Embryonic facial prominence (tissue), 1 donor: ENCODE data around the gene WASF3.
"Not testable (repeated sequence)": the region's sequence is repeated elsewhere in the genome, so short reads cannot be mapped to it uniquely, and the experiment has no call there.

Experiments
- DNase-seq: peaks from one replicate; pipeline ENCODE4 v3.0.0-alpha.2; 2016; ENCODE audit errors: extremely low spot score

The WASF3 gene

DNA sequence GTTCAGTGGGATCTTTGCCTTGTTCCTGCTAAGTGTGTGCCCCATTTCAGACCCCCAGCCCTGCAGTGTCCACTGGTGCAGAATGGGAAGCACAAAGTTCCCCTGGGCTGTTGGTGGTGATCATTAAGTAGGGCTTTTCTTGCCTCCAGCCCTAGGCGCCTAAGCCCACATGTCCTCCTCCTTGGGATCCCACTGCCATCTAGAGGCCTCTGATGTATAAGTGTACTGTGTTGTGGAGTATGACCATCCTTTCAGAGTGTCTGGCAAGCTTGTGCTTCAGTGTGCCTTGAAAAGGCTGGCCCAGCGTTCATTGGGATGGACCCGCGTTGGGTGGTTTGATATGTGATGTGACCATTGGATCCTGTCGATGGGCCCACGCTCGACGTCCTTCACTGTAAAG lies 71.2 kb downstream of the WASF3 start:
- no peak for DNase-seq

DNA sequence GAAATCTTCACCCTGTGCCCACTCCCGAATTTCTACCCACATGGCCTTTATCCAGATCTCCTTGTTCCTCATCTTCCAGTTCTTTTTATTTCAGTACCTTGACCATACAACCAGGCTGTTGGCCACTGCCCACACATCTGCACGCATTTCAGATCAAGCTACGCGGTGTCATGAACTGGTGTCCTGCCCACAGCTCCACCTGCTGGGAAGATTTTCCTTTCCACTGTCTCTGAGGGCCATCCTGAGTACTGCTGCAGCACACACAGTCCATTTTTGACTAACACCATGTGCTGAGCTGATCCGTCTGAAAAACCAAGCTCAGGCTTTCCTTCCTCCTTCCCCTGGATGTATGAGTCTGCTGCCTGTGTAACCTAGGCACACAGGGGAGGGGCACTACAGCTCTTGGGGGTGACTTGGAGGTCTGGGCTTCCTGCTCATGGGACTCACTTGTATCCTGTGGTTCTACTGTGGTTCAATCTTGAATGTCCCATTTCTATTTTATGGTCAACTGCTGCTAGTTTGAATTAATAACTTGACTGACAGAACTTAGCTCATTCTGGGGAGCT lies 71.9 kb downstream of the WASF3 start:
- no peak for DNase-seq

DNA sequence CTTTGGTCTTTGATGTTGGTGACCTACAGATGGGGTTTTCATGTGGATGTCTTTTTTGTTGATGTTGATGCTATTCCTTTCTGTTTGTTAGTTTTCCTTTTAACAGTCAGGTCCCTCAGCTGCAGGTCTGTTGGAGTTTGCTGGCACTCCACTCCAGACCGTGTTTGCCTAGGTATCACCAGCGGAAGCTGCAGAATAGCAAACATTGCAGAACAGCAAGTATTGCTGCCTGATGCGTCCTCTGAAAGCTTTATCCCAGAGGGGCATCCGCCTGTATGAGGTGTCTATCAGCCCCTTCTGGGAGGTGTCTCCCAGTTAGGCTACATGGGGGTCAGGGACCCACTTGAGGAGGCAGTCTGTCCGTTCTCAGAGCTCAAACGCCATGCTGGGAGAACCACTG lies 78.2 kb downstream of the WASF3 start:
- DNase-seq: not testable (repeated sequence)

DNA sequence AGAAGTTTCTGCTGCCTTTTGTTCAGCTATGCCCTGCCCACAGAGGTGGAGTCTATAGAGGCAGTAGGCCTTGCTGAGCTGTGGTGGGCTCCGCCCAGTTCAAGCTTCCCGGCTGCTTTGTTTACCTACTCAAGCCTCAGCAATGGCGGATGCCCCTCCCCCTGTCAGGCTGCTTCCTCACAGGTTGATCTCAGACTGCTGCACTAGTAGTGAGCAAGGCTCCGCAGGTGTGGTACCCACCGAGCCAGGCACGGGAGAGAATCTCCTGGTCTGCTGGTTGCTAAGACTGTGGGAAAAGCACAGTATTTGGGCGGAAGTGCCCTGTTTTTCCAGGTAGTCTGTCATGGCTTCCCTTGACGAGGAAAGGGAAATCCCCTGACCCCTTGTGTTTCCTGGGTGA lies 78.6 kb downstream of the WASF3 start:
- DNase-seq: not testable (repeated sequence)

DNA sequence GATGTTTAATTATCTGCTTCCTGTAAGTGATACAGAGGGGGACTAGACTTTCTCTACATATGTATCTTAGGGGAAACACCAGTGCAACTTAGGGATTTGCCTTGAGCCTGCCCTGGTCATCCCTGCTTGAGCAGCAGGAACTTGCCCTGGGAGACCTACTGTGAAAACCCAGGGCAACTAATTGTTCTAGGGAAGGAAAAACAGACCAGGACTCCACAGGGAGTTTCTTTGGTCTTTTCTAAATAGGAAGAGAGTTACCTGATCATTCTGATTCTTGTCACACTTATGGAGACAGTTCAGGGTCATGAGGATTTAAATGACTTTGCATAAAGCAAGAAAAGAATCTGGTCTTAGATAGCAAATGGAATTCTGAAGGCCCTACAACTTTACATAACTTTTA lies 89.1 kb downstream of the WASF3 start:
- no peak for DNase-seq

DNA sequence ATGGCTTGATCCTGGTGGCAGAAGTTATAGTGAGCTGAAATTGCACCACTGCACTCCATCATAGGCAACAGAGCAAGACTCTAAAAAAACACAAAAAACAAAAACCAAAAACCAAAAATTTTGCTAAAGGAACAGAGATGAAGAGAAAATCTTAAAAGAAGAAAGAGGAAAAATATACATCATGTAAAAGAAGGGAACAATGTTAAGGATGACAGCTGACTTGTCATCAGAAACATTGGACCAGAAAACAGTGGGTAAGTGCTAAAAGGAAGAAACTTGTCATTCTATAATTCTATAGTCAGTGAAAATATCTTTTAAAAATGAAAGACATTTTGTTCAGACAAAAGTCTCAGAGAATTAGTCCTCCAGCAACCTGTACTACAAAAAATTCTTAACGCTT lies 93.8 kb downstream of the WASF3 start:
- no peak for DNase-seq

DNA sequence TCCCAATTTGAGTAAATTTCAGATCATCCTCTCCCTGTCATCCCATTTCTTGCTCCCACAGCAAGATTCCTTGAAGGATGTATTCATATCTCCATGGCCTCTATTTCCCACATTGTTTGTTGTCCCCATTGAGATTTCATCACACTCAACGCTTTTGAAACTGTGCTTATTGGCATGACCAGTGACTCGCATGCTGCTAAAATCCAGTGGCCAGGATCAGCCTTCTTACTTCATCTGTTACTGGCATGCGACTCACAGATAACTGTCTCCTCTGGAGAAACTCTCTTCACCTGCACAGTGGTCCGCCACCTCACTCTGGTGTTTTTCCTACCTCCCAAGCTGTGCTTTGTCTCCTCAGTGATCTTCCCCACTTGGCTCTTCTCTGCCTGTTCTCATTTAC lies 95.8 kb downstream of the WASF3 start:
- no peak for DNase-seq

DNA sequence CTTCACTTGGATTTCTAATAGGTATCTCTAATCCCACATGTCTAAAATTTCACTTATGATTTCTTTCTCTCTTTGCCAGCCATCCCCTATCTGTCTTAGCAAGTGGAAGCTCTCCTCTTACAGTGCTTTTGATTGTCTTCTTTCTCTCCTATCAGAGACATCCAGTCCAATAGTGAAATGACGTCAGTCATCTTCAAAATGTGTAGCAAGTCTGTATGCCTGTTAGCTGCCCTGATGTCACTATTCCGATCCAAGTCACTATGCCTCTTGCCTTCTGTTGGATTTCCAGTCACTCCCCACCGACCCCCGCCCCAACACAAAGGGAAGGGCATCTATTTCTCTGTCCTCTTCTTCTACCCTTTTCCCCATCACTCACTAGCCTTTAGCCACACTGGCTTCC lies 96.4 kb downstream of the WASF3 start:
- DNase-seq: no peak

DNA sequence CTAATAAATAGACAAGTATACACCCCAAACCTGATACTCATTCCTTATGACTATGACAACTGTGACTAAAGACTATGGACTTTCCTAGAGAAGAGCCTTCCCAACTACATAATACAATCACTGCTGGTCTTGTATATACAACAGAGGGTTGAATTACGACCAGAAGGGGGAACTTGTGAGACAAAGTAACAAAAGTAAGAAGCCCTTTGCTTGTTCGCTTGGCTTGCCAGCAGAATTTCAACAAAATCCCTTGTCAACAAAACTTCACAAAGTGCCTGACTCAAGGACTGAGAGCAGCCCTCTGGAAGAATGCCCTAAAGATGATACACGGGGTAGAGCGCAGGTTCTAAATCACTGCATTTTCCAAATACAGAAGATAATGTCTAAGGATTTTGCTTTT lies 99.4 kb downstream of the WASF3 start:
- no peak for DNase-seq

DNA sequence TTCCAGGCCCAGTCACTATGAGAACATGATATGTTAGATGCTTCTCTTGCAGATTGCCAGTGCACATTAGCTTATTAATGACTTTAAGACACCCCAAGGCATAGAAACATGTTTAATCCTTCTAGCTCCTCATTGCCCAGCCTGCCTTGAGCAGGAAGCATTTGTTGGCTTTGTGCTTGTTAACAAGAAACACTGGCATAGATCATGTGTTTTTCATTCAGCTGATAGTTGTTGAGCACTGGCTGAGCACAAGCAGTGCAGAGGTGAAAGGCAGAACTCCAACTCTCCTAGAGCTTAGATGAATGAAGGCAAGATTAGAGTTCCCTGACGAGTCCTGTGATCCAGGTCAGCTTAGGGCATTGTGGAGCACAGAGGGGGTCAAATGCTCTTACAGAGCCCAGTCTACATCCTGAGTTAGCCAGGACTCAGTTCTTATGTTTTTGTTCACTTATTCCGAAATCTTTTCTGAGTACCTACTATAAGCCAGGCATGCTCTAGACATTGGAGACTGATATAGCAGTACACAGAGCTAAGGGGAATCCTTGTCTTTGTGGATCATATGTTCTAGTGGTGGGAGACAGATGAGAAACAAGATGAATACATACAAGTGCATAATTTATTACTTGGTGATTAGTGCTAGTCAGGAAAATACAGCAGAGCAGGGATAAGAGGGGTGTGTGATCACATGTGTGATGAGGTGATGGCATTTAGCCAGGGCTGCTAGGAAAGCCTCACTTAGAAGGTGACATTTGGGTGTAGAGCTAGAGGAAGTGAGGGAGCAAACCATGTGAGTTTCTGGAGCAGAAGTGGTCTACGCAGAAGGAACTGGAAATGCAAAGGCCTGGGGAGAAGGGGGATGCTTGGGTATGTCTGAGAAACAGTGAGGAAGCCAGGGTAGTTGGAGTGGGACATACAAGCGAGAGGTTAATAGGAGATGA lies 101.2 kb downstream of the WASF3 start:
- DNase-seq: no peak

DNA sequence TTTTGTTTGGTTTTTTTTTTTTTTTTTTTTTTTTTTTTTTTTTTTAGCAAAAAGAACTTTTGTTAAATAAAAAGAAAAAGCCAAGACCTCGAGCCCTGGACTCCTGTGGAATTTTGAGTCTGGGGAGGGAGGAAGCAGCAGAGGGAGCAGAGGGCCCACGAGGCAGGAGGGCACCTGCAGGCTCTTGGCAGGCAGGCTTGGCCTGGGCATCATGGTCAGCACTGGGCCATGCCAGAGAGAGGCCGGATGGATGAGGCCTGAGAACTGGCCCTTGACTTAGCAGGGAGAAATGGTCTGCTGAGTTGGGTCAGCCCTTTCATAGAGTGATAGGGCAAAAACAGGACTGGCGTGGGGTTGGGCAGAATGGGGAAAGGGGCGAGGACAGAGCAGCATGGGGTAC lies 102.7 kb downstream of the WASF3 start:
- no peak for DNase-seq

DNA sequence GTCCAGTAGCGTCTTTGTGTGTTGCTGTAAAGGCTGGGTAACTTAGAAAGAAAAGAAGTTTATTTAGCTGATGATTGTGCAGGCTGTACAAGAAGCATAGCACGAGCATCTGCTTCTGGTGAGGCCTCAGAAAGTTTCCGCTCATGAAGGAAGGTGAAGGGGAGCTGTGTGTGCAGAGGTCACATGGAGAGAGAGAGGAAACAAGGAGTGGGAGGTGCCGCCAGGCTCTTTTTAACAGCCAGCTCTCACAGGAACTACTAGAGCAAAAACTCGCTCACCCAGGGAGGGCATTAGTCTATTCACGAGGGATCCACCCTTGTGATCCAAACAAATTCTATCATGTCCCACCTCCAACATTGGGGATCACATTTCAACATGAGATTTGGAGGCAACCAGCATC lies 103.3 kb downstream of the WASF3 start:
- no peak for DNase-seq

DNA sequence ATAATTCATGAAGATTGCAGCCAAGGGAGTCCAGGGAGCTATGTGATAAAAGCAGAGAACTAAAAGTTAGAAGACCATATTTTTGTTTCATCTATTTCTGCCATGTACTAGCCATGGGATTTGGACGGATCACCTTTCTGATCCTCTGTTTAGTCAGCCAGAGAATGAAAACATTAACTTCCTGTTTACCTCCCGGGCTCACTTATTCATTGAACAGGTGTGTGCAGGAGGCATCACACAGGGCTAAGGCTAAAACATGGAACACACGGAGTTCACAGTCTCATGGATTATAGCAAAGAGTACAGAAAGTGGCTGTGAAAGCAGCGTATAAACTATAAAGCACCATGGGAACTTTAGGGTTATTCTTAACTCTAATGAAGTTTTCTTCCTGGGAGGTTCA lies 106.3 kb downstream of the WASF3 start:
- no peak for DNase-seq

DNA sequence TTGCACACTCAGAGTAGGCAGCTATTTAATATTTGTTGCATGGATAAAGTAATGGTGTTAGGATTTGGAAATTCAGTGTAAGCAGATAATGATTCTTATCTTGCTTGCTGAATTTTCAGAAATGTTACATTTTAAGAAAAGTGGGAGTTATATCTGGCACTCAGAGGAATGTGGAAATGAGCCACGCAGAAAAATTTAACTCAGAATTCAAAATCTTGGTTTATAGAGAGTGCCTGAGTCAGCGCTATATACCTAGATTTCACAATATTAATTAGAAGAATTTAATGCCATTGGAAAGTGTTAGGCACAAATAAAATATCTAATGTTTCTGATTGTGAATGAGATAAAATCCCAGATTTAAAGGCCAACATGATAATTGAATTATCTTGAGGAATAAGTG lies 106.8 kb downstream of the WASF3 start:
- DNase-seq: no peak

DNA sequence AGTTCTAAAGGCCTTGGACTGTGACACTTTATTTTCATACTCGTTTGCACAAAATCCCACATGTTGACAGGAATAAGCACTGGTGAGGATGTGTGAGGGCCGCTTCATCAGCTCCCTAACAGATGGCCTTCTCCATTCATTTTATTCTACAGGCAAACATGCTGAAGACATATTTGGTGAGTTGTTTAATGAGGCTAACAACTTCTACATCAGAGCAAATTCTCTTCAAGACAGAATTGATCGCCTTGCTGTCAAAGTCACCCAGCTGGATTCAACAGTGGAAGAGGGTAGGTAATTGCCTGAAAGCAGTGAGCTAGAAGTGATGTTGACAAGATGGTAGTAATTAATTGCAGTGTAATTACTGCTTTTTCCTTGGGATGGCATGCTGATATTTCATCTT lies 107.4 kb downstream of the WASF3 start:
- DNase-seq: no peak

DNA sequence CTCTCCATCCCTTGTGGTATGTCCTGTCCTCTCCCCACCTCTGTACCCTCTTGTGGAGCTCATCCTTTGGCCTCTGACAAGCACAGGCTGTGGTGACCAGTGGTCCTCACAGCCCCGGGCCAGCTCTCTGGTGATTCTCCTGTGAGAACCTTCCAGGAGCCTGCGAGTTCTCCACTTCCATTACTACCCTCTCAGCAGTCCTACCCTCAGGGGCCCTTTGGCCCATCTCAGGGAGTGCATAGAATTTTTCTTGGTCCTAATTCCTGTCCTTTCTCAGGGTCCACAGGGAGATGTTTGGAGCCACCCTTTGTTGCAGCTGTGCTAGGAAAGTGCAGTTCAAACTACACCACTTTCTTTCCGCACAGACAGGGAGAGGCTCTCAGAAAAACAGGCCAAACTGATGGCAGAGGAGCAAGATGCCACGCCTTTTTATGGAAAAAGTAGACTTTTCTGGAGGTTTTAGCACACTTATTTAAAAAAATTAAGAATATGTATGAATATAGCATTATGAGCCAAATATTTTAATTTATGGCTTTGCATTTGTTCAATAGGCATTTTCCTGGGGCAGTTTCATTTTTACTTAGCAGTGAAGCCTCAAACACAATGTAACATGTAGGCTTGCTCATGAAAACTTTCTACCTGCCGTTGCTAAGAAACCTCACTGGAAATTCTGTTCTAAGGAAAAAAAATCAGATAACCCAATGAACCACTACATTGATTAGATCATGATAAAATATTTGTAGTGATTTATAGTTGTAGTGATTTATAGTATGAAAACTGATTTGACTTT lies 111.1 kb downstream of the WASF3 start:
- no peak for DNase-seq

DNA sequence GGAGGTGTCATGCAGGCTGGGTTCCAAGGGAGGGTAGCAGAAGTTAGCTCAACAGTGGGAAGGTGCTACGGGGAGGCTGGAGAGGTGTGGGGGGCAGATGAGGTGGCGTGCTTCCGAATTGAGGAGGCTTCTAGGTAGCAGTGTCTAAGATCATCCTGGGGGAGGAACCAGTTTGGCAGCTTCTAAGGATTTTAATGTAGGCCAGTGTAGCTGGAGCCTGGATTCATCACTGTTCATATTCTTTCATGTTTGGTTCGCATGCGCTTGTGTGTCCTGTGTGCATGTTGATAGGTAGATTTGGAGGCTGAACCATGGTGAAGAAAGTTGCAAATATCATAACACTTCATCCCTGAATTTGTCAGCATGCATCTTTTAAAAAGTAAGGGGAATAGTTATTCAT lies 116.4 kb downstream of the WASF3 start:
- DNase-seq: no peak

DNA sequence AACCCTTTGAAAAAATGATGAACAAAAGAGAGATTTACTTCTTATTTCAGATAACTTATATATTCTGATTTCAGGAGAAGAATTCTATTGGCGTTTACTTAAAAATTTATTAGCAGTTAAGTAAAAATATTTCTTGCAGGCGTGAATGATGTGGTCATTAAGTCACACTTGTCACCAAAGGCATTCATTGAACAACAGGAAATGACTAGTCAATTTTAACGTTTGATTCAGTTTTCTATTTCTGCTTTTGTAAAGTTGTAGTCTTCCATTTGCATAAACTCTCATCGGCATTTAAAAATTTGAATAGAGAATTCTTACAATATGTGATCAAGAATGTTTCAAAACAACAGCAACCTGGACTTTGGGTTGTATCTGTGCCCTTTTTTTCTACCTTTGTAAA lies 119.7 kb downstream of the WASF3 start:
- no peak for DNase-seq

DNA sequence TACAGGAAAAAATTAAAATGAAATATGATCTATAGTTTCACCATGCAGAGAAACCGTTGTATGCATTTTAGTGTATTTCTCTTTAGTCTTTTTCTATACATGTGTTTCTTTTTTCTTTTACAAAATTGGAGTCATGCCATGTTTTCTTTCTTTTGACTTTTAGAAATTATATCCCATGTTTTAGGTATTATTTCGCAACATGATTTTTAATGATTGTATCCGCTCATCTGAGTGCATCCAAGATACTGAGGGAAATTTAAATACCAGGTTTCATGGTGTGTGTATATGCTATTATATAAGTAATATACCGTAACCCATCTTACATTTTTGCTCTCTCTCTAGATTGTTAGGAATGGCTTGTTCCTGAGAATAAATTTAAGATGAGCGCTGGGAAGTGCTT lies 120.8 kb downstream of the WASF3 start:
- DNase-seq: no peak

DNA sequence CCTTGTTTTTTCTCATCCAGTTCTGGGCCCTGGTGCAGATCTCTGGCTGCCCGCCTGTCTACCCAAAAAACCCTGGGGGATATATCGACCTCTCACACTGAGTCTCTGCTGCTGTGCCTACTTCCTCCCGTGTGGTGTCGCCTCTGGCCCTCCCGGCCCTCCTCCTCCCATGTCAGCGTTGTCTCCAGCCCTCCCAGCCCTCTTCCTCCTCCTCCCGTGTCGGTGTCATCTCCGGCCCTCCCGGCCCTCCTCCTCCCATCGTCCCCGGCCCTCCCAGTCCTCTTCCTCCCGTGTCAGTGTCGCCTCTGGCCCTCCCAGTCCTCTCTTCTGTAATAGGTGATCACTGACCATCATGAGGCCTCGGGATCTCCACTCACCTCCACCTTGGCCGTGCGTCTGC lies 121.3 kb downstream of the WASF3 start:
- no peak for DNase-seq

DNA sequence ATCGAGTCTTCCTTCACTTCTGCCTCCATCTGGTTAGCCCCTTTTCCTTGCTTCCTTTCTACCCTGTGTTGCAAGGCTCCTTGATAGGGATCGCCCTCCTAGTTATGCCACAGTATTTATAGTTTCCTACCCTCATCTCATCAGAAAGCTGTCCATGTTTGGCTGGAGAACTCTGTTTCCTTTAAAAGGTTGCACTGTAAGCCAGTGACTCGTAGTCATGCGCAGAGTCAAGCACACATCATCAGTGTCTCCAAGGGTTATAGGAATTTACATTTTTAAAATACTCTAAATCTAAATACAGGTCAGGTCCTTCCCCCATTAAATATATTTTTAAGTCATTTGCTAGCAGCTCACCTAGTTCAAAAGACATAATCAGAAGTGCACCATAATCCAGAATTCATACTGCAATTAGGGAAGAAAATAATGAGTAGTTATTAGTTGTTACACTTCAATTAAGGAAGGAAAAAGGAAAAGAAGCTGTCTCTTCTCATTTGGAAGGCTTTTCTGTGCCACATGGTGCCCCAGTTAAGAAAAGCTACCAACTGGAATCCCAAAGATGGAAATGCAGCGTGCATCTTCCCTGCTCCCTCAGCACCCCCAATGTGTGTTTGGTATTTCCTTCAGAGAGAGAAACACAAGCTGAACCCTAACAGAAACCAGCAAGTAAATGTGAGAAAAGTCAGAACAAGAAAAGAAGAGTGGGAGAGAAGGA lies 122.1 kb downstream of the WASF3 start:
- DNase-seq: no peak

DNA sequence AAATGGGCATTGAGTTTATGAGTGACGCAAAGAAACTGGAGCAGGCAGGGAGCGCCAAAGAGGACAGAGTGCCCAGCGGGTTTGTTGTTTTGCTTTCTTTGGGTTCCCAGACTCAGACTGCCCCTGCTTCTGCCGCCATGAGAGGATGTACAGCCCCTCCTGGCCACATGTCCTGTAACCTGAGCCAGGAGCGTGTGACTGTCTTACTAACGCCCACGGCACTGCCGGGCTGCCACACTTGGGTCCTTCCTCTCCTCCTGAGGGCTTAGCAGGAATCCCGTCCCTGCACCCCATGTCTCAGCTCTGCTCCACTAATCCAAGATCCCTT lies 122.6 kb downstream of the WASF3 start:
- DNase-seq: no peak
